AG08396 (cell line): ENCODE measurements around the gene C9orf85.
"Not testable (repeated sequence)": the region's sequence is repeated elsewhere in the genome, so short reads cannot be mapped to it uniquely, and the experiment has no call there.

Source experiments
- DNase-seq: peaks from one replicate; pipeline ENCODE4 v3.0.0; 2012; ENCODE audit warnings: low spot score, mixed read lengths

The C9orf85 gene

GRCh38 chr9:71941998-71942567 lies 30.6 kb downstream of the C9orf85 start:
- no peak for DNase-seq

DNA sequence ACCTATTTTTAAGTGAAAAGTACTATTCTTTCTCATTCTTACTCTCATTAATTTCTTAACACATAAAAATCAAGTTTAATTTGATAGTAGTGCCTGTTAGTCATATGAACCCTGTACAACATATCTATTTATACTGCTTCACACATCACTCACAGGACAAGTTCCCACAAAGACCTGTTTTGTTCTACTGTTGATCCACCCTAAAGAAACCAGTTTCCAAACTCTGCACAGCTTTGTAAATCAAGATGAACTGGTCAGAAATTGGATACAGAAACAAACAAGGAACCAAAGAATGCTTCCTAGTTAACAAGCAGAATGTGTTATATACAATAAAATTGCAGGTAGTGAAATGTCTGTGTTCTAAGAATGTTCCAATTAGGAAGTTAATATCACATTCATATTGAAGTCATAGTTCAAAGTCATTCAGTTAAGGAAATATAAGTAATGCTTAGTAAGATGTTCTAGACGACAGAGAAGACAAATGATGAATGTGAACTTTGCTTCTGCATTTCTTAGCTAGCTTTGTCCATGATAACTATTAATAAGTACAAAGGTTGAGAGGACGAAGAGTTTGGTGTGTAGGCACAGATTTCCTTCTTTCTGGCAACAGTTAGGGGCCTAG lies 33.4 kb downstream of the C9orf85 start:
- no peak for DNase-seq

GRCh38 chr9:71954652-71955051 lies 43.2 kb downstream of the C9orf85 start:
- not testable (repeated sequence) for DNase-seq

- DNase-seq: no peak
These were observed 44.0 kb downstream of the C9orf85 start for GRCh38 chr9:71955300-71955915.

DNA sequence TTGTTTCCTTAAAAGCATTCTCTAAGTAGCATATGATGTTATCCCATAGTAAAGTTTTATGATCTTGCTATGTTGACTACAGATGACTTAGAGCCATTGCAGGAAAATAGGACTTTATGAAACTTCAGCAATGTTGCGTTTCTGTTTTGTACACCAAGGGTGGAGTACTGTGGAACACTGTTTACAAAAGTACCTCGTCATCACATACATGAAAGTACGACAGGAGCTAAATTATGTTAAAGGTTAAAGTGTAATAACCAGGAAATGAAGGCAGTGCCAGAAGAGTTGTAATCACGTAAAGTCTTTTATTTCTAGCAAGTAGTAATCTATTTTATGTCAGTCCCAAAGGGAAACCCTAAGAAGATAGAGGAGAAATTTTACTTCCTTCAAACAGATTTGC lies 50.9 kb downstream of the C9orf85 start:
- DNase-seq: no peak

DNA sequence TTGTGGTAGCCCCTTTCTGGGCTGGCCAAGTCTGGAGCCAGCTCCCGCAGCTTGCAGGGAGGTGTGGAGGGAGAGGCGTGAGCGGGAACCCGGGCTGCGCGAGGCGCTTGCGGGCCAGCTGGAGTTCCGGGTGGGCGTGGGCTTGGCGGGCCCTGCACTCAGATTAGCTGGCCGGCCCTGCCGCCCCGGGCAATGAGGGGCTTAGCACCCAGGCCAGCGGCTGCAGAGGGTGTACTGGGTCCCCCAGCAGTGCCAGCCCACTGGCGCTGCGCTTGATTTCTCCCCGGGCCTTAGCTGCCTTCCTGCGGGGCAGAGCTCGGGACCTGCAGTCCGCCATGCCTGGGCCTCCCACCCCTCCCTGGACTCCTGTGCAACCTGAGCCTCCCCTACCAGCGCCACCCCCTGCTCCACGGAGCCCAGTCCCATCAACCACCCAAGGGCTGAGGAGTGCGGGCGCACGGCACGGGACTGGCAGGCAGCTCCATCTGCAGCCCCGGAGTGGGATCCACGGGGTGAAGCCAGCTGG lies 52.1 kb downstream of the C9orf85 start:
- DNase-seq: not testable (repeated sequence)

GRCh38 chr9:71965403-71965802 lies 54.0 kb downstream of the C9orf85 start:
- no peak for DNase-seq

GRCh38 chr9:71966601-71967000 lies 55.2 kb downstream of the C9orf85 start:
- DNase-seq: no peak

GRCh38 chr9:71968541-71969090 lies 57.2 kb downstream of the C9orf85 start:
- DNase-seq: no peak

GRCh38 chr9:71975833-71976232 lies 64.4 kb downstream of the C9orf85 start:
- no peak for DNase-seq

GRCh38 chr9:71977003-71977402 lies 65.6 kb downstream of the C9orf85 start:
- DNase-seq: no peak

GRCh38 chr9:71980266-71981190 lies 69.1 kb downstream of the C9orf85 start:
- no peak for DNase-seq

DNA sequence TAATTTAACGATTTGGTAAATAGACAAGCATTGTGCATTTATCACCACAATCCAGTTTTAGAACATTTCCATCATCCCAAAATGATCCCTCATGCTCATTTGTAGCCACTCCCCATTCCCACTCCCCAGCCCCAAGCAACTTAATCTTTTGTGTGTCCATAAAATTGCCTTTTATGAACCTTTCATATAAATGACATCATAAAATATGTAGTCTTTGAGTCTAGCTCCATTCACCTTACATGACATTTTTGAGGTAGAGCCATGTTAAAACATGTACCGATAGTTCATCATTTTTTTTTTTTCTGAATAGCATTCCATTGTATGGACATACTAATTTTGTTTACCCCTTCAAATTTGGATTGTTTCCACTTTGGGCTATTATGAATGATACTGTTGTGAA lies 70.5 kb downstream of the C9orf85 start:
- DNase-seq: no peak

DNA sequence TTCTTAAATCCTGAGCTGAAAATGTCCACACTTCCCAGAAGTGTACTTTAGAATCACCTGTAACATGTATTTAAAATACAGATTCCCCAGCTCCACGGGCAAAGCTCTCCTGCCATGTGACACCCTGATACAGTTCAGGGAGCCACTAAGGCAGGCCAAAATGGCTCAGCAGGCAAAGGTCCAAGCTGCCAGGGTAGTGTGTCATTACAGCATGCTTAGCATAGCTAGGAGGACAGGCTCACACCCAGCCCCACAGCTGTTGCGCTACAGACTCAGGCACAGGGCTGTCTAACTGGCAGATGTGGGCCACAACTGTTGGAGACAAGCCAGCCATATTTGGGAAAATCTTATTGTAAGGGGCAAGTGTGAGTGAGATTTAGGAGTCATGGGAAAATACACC lies 73.0 kb downstream of the C9orf85 start:
- DNase-seq: peak; percentile 86

DNA sequence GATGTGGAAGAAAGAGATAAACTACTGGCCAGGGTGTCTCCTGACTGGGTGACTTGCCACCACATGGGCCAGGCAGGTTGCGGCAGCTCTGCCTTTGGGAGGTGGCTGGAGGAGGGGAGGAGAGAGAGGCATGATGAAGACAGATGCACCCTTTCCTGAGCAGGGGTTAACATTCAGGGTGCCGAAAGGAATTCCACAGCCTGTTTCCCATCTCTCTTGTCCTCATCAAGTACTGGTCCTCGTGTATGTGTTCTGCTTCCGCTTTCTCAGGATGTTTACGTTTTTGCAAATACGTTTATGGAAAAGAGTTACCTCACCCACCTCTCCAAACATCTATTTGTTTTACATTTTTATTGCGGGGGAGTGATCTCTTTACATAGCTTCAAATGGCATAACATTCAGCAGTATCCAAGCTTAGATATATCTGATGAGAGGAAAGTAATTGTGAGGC lies 73.4 kb downstream of the C9orf85 start:
- no peak for DNase-seq

DNA sequence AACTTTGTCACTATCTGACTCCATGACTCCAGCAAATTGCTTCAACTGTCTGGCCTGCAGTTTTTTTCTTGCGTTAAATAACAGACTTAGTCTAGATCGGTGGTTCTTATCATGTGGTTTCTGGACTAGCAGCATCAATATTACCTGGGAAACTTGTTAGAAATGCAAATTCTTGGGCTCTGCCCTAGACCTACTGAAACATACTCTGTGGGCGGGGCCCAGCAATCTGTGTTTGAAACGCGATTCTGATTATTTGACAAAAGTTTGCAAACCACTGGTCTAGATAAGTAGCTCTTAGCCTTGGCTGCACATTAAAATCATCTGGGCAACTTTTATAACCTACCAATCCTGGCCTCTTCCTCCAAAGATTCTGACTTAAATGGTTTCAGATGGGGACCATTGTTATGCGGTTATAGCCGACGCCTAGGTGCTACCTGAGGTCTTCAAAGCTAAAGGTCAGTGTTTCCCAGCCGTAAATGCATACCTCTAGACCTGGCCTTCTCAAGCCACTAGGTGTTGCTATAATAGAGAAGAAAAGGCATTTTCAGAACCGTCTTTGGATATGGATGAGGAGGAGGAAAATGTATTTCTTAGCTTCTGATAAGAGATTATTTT lies 74.0 kb downstream of the C9orf85 start:
- DNase-seq: no peak

GRCh38 chr9:71986900-71987299 lies 75.5 kb downstream of the C9orf85 start:
- DNase-seq: no peak

DNA sequence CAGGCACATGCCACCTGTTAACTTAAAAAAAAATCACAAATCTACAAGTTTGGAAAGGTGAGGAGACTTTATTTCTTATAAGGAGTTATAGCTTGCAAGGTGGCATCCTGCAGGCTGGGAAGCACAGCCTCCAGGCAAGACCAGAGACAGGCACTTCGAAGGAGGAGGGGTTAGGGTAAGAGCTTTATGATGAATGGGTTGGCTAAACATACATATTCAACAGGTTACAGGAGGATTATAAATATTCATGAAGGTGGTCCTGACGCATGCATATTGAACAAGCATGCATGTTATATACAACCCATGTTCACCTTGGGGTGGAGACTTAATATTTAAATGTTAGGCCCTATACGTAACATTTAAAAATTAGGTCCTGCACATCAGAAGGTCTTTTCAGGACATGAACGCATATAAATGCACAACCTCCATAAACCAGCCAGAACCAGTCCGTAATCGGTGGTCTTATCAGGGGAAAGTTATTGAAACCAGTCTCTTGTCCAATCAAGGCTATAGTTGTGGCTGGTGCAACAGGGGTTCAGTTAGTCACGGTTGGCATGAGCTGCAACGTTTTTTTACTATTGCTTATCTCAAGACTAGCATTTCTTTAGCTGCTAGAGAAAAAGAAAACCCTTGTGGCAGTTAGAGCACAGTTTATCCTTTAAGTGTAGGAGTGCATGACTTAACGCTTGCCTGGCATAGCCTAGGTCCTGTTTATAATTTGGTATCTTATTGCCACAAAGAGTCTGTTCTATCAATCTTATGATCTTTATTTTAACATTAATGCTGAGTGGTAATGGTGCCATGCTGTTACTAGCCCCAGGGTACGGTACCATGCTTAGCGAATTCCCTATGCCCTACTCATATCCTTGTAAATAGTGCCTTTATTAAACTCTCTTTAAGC lies 76.3 kb downstream of the C9orf85 start:
- no peak for DNase-seq

GRCh38 chr9:71990466-71990865 lies 79.0 kb downstream of the C9orf85 start:
- DNase-seq: no peak

GRCh38 chr9:72005451-72005850 lies 94.0 kb downstream of the C9orf85 start:
- no peak for DNase-seq
